ENCODE data around the gene TPPP2.

DNA sequence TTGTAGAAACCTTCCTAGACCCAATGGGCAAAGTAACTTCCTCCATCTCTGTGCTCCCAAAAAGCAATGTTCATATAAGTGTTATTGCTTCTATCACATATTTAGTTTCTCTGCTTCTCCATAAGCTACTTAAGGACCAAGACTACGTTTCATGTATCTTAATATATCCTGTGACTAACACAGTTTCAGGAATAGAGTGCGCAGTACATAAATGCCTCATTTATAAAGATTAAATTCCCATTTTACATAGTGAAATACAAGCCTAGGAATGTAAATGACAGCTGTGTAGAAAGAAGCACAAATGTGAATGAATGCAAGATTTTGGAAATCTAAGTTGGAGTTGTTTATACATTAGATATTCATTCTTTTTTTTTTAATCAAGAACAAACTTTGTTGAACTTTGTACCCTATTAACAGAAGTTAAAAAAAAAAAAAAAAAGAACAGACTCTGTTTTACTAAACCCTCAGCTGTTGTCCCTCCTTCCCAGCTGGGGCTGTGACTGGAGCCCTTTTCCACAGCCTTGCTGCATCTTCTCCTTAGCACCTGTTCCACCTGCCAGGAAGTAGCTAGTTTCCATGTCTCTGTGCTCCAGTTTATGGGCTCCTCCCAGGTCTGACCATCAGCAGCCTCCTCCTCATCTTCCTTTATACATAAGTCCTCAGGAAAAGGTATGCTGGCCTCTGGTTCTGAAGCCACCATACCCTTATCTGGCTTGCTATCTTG, 47.2 kb upstream of the TPPP2 start:
- TF ChIP-seq, protein P1, sequence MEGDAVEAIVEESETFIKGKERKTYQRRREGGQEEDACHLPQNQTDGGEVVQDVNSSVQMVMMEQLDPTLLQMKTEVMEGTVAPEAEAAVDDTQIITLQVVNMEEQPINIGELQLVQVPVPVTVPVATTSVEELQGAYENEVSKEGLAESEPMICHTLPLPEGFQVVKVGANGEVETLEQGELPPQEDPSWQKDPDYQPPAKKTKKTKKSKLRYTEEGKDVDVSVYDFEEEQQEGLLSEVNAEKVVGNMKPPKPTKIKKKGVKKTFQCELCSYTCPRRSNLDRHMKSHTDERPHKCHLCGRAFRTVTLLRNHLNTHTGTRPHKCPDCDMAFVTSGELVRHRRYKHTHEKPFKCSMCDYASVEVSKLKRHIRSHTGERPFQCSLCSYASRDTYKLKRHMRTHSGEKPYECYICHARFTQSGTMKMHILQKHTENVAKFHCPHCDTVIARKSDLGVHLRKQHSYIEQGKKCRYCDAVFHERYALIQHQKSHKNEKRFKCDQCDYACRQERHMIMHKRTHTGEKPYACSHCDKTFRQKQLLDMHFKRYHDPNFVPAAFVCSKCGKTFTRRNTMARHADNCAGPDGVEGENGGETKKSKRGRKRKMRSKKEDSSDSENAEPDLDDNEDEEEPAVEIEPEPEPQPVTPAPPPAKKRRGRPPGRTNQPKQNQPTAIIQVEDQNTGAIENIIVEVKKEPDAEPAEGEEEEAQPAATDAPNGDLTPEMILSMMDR (IDR thresholded peaks at IDR 0.05) = no peak
- TF ChIP-seq POLR2AphosphoS5 (IDR thresholded peaks at IDR 0.05) = no peak
- TF ChIP-seq POLR2A (IDR thresholded peaks at IDR 0.05) = no peak

All from gastroesophageal sphincter (tissue), 3 donors.